ENCODE data around the gene PIGK. TPM values are rescaled to one million over a fixed set of nuclear protein-coding genes. Genes with fewer than 3 reads are reported as not detected.

The PIGK gene
- total RNA-seq, 4 donors from 2014 or later, result 5.1 to 21.1 (median 7.7) TPM

DNA sequence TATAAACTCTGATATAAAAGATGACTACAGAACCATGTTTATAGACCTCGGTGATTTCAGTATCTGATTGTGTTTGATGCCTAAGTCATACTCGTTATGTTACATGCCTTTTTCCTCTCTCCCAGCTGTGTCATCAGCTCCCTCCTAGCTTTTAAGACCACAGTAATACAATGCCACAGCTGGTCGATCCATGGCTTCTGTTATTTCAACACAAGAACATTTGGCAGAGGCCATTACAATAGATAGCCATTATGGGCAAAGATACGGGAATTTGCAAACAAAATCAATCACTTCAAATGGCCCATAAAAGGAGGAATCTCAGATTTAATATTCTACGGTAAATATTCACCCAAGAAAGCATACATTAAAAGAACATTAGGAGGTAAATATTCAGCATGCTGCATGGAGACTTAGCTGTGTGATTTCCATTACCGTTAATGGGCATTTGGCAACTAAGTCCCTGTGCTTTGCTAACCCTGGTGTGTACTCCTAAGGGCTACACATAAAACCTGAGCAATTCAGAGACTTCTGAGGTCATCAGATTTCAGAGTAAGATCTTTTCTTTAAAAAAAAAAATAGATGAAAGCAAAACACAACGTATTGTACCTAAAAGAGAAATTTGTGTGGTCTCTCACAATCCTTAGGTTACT is 153.4 kb downstream of the PIGK start:
- no peak for DNase-seq (ENCODE audit: low spot score in 2 of 2)
- intact Hi-C loops (cut with DNase I; ENCODE audit: low total_unique reads), result no loop called here
- TF ChIP-seq, protein P1, sequence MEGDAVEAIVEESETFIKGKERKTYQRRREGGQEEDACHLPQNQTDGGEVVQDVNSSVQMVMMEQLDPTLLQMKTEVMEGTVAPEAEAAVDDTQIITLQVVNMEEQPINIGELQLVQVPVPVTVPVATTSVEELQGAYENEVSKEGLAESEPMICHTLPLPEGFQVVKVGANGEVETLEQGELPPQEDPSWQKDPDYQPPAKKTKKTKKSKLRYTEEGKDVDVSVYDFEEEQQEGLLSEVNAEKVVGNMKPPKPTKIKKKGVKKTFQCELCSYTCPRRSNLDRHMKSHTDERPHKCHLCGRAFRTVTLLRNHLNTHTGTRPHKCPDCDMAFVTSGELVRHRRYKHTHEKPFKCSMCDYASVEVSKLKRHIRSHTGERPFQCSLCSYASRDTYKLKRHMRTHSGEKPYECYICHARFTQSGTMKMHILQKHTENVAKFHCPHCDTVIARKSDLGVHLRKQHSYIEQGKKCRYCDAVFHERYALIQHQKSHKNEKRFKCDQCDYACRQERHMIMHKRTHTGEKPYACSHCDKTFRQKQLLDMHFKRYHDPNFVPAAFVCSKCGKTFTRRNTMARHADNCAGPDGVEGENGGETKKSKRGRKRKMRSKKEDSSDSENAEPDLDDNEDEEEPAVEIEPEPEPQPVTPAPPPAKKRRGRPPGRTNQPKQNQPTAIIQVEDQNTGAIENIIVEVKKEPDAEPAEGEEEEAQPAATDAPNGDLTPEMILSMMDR (IDR thresholded peaks at IDR 0.05), result no peak
- no peak for TF ChIP-seq POLR2A (IDR thresholded peaks at IDR 0.05)
- 78 to 86% methylated on average over 7 of the region's 7 CpGs for WGBS, 2 donors
- H3K4me3 ChIP-seq (ENCODE audit: low read depth, poor library complexity, severe bottlenecking), result no peak overlapping the region

DNA sequence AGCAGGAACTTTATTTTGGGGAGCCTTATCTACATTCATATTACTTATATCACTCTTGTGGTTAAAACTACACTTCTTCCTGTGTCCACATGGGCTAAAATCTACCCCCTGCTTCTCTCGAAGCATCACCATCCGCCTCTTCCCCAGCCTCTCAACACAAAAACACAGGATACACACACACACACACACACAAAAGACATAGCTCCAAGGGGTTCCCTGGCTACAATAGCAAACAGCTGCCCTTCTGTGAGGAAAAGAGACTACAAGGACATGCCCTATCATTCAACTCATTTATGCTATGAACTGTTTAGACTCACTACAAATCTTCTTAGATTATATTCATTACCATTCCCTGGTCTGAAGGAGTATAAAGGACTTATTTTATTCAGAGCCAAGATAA is 155.0 kb downstream of the PIGK start:
- TF ChIP-seq POLR2A (IDR thresholded peaks at IDR 0.05), result no peak
- TF ChIP-seq, protein P1 (IDR thresholded peaks at IDR 0.05), result no peak
- intact Hi-C loops (cut with DNase I; ENCODE audit: low total_unique reads), result no loop called here
- no peak for DNase-seq (ENCODE audit: low spot score in 2 of 2)
- no peak overlapping the region for H3K4me3 ChIP-seq (ENCODE audit: low read depth, poor library complexity, severe bottlenecking)
- 78 to 84% methylated on average over 2 of the region's 2 CpGs for WGBS, 2 donors

DNA sequence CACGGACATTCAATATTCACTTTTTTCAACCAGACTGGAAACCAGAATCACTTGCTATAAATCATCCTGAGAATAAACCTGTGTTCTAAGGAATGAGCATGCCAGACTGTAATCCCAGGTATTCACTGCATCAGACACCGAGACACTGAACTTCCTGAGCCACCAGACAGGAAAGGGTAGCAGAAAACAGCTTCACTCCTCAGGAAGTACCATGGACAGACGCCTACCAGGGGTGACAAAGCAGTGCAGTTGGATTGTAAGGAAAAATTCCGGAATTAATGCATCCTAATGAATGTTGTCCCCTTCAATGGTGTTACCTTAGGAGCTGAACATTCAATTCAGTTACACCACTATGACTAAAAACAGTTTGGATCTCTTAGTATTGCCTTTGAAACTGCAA is 156.1 kb downstream of the PIGK start:
- H3K4me3 ChIP-seq (ENCODE audit: low read depth, poor library complexity, severe bottlenecking), result no peak overlapping the region
- intact Hi-C loops (cut with DNase I; ENCODE audit: low total_unique reads), result no loop called here
- 49 to 57% methylated on average over 4 of the region's 4 CpGs for WGBS, 2 donors
- no peak for DNase-seq (ENCODE audit: low spot score in 2 of 2)
- TF ChIP-seq POLR2A (IDR thresholded peaks at IDR 0.05), result no peak
- TF ChIP-seq, protein P1 (IDR thresholded peaks at IDR 0.05), result no peak

DNA sequence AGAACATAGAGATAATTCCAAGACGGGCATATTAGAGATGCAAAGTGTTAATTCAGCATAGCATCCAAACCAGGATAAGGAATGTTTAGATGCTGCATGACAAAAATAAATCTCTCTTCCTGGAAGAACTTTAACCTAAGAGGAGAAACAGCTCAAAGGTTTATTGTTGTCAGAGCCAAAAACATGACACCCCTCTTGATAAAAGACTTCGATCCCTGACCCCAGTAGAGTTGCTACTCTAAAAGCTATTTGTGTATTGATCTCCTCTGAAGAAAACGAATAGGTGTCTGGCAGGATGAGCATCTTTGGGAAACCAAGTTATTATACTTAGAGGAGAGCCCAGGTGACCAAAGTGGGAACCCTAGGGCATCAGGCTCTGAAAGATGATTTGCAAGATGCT is 158.1 kb downstream of the PIGK start:
- no peak for DNase-seq (ENCODE audit: low spot score in 2 of 2)
- no peak overlapping the region for H3K4me3 ChIP-seq (ENCODE audit: low read depth, poor library complexity, severe bottlenecking)
- intact Hi-C loops (cut with DNase I; ENCODE audit: low total_unique reads), result no loop called here
- 80 to 82% methylated on average over 3 of the region's 3 CpGs for WGBS, 2 donors
- no peak for TF ChIP-seq POLR2A (IDR thresholded peaks at IDR 0.05)
- TF ChIP-seq, protein P1 (IDR thresholded peaks at IDR 0.05), result no peak

DNA sequence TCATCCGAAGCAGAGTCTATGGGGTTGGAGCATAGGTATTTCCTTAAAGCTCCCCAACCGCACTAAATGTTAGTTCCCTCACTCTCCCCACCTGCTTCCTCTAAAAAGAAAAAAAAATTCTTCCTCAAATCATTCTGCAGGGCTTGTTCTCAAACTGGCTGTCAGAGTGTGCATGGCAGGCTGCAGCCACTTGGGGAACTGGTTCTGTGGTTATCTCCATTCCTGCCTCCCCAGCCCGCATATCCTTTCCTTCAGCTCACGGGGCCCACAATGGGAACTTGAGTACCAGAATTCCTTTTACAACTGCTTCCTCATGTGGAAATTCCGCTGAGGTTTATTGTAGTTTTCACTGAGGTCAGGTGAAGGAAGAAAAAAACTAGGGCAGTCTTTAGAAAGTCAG is 159.2 kb downstream of the PIGK start:
- no peak for TF ChIP-seq POLR2A (IDR thresholded peaks at IDR 0.05)
- TF ChIP-seq, protein P1 (IDR thresholded peaks at IDR 0.05), result no peak
- 27 to 31% methylated on average over 5 of the region's 5 CpGs for WGBS, 2 donors
- H3K4me3 ChIP-seq (ENCODE audit: low read depth, poor library complexity, severe bottlenecking), result no peak overlapping the region
- no peak for DNase-seq (ENCODE audit: low spot score in 2 of 2)
- intact Hi-C loops (cut with DNase I; ENCODE audit: low total_unique reads), result no loop called here
